Skin of body (tissue), 2 donors: ENCODE data around the gene C1S. TPM values are rescaled to one million over a fixed set of nuclear protein-coding genes. Genes with fewer than 3 reads are reported as not detected.
"Not testable (repeated sequence)": the region's sequence is repeated elsewhere in the genome, so short reads cannot be mapped to it uniquely, and the experiment has no call there.

Source experiments
- DNase-seq: peaks from one replicate; lab custom pipeline; 2025; lab: John Stamatoyannopoulos, UW
- total RNA-seq: library from RNA; depleted of rRNA; stranded (reverse); fragments of >200 nt; gene quantifications from one replicate; pipeline ENCODE4 v1.2.3, GENCODE V29; 2014

The C1S gene
- total RNA-seq, result 99.0 TPM

DNA sequence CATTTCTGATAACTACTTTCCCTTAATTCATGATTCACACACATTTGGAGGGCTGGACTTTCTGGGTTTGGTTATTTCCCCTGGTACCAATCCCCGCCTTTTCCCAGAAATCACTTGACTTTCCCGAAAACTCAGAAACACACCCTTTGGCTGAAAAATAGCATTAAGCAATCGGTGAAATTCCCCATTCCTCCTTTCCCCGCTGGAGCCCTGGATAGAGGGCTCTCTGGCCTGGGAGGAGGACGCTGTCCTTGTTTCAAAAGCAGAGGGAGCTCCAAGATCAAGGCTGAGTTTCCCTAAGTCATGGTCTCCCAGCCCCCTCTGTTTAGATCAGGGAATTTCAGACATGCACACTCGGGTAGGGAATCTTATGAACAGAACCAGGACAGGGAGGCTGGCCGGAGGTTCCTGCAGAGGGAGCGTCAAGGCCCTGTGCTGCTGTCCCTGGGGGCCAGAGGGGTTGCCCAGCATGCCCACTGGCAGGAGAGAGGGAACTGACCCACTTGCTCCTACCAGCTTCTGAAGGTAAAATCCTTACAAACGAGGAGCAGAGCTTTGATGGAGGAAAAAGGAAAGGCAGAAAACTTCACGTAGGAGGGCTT, at the start of gene C1S:
TSS of gene C1S (plus strand) at position 366 of the 602 bp plus-strand sequence. CDS start 1,195 bp downstream, outside the sequence.
- peak; percentile 91 for DNase-seq

DNA sequence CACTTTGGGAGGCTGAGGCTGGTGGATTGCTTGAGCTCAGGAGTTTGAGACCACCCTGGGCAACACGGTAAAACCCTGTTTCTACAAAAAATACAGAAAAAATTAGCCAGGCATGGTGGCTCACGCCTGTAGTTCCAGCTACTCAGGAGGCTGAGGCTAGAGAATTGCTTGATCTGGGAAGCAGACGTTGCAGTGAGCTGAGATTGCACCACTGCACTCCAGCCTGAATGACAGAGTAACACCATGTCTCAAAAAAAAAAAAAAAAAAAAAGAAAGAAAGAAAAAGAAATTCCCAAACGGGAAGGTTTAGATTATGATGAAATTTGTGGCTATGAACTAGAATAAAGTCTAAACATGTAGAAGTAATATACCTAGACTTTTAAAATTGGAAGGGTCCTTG, 49.1 kb upstream of the C1S start:
- not testable (repeated sequence) for DNase-seq

DNA sequence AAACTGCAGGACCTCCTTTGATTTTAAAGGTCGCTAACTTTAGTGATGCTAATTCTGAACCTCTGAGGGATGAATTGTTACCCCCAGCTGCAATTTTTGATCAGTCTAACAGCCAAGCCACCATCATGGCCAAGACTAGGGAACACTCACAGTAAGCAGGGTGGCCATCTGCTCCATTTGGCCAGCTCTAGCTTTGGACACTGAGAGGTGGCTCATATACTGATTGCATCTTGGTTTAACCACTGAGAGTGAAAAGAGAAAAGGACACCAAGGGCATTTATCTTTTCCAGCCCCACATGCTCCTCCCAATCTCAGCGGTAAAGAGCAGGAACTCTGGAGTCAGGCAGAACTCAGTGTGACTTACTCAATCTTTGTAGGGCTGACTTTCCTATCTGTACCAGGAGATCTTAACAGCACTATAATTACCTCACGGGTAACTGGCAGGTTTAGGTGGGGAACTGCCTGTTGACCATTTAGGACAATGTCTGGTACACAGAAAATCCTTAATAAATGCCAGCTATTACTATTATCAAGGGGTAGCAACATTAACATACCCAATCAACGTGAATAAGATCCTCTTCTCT, 48.4 kb upstream of the C1S start:
- no peak for DNase-seq

DNA sequence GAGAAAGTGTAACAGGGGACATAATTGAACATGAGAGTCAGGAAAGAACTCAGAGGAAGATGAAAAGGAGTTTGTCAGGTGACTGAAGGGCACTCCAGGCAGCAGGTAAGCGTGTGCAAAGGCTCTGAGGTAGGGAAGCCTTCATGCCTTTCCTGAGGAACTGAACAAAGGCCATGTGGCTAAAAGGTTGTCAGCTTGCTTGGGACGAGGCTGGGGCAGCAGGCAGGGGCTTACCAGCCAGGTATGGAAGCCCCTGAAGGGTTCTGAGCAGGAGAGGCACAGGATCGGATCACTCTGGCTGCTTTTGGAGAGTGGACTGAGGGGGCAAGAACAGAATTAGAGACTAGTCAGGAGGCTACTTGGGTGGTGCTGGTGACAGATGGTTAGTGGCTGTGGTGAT, 47.4 kb upstream of the C1S start:
- DNase-seq, result no peak

DNA sequence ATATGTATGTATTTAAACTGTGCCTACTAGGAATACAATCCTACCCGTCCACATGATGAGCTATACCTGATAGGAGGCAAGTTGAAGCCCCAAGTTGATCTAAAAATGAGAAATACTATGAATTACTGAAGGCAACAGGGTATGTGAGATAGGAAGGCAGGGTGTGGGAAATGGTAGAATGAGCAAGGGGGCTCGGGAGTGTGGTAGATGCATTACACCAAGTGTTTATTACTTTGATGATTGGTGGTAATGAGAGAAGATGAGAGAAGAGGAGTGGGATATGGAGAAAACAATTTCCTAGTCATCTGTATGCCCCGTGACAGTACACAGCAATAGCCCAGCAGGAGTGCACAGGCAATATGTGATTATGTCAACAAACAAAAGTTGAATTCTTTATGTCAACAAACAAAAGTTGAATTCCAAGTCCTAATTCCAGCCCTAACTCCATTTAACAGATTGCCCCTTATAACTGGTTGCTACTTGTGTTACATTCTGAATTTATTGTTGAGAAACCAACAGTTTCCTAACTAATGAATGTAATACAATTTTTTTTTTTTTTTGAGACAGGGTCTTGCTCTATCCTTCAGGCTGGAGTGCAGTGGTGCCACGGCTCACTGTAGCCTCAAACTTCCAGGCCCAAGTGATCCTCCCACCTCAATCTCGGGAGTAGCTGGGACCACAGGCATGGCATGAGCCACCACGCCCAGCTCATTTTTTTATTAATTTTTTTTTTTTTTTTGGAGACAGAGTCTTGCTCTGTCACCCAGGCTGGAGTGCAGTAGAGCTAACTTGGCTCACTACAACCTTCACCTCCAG, 44.8 kb upstream of the C1S start:
- DNase-seq, result no peak

DNA sequence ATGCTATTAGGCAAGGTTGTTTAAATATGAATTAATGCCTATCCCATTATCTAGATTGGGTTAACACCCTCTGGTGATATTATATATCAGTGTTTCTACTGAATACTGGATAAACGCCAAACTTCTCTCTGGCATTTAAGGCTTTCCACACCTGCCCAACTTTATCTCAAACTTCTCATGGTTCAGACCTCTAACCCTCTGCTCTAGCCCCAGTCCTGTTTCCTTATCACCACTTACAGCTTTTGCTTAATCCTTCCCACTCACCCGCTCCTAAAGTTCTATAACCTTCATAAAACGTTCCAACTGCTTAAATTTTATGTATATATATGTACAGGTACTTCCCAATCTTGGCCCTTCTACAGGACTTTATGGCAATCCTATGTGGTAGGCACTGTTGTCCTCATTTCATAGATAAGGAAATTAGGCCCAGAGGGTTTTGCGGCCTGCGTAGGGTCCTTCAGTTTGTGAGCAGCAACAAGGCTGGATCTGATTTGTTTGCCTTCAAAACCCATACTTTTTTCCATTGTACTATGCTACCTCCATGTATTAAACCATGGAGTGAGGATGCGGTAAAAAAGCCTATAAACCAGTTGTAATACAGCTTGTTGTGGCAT, 43.5 kb upstream of the C1S start:
- DNase-seq, result no peak

DNA sequence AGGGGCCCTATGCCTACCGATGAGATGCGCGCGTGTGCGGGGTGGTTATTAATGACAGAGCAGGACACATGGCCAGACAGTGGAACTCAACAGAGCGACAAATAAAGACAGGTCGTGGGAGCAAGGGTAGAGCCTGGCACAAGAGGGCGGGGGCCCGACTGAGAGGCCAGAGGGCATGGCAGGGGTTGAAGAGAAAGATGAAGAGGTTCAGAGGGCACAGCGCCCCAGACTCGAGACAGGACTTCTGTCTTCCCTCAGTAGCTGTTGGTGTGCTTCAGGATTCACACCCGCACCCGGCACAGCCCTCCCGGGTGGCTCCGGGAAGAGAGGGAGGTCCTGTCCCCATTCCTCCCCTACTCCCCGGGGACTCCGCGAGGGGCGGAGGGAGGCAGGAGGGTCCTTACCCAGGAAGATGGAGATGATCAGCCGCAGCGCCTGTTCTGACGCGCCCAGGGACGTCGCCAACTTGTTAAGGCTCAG, 42.6 kb upstream of the C1S start:
- DNase-seq, result no peak

DNA sequence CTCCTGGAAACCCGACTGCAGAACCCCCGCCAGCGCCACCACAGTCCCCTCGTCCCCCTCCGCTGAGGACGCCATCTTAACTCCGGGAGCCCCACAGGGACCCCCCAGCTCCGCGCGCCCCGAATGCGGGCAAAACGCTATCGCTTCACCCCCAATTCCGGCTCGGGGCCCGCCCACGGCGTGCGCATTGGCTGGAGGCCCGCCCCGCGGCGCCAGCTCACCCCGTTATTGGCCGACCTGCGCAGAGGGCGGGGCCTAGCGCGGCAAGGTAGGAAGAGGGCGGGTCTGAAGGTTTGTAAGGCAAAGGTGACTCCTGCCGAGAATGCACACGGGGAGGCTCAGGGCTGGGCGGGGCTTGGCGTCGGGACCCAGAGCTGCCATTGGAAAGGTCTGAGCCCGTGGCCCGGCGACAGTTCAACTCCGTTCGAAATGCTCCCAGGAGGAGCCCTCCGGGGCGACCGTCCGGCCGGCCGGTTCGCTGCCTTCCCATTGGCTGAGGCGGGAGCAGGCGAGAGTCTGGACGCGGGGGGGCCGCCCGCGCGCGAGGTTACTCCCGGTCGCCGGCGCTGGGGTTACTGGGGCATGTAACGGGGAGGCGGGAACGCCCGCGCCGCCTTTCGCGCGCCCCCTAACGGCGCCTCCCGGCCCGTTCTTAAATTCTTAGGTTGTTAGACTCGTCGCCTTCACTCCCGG, 42.0 kb upstream of the C1S start, which contains the start of gene LPCAT3:
TSS of gene LPCAT3 (minus strand) at position 127 of the 693 bp plus-strand sequence. CDS start at position 75, 52 bp downstream.
- DNase-seq, result peak; percentile 92

DNA sequence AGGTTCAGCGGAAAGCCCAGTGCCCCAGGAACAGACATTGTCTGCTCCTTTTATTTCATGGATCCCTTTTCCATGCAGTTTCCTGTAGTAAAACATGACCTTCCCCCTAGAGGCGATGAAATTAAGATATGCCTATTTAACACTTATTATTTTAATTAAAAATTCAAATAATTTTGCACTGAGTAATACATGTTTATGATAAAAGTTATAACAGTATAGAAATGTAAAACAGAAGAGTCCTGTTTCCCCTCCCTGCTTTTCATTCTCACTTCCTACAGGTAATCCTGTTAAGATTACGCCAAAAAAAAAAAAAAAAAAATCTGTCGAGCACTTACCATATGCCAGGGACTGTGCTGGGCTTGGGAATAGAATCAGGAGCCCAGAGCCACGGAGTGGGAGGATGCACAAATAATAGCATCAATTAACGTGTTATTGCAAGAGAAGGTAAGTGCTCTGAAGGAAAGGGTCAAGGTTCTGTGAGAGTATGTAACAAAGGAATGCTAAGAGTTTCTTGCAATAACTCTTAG, 41.4 kb upstream of the C1S start:
- no peak for DNase-seq

DNA sequence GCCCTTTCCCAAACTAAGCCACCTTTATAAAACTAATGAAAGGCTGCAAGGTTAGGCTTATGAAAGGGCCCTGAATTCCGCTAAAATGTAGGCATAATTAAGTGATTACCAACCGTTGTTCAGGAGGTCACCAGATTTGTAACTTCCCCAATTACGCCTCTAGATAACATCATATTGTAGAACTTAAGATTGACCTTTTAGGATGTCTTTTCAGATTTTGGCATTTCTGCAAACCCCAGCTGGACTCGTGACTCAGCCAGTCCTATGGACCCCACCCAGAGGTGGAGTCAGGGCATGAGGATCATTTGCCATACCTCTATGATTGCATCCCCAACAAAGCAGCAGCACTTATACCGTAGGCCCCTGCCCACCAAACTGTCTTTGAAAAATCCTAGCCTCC, 38.6 kb upstream of the C1S start:
- no peak for DNase-seq

DNA sequence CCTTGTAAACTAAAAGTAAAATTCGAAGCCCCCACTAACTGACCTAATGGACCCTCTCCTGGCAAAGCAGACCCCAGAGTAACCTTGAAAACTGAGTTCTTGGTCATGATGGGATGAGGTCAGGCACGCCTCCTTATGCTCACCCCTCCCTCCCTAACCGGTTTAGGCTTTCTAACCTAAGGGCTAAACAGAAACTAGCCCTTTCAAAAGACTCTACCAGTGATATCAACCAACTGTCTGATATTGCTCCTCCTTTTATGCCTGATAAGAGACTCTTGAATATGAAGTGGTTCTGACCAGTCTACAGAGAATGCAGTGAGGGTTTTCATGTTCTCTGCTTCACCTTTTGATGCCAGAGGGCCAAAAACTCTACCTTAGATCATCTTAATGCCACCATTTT, 37.4 kb upstream of the C1S start:
- DNase-seq, result no peak

DNA sequence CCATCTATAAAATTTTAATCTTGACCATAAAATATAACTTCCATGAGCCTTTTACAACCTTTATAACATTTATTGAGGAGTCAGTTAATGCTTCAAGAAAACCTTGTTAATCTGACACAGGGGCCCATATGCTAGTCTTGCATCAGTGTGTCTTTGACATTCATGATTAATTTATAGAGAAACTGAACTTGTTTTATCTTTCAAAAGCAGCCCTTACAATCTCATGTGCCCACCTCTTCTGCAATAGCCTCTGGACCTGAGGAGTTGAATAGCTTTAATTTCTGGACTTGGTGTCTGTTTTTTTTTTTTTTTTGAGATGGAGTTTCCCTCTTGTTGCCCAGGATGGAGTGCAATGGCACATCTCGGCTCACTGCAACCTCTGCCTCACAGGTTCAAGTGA, 33.7 kb upstream of the C1S start:
- no peak for DNase-seq

DNA sequence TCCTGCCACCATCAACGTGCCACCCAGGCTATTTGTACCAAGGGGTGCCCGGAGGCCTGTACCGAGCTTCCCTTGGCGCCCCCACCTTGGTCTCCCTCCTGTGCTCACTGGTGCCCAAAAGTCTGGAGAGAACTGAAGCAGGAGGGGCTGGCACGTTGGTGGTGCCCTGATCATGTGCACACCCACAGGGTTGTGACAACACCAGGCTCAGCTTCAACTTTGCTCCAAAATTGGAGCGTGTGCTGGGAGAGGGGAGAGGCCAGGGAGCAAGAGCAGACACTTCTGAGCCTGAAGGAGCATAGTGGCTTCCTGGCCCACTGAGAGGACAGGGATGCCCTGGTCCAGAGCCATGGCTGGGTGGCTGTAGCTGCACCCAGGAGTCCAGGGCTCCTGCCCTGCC, 29.2 kb upstream of the C1S start:
- DNase-seq, result no peak

DNA sequence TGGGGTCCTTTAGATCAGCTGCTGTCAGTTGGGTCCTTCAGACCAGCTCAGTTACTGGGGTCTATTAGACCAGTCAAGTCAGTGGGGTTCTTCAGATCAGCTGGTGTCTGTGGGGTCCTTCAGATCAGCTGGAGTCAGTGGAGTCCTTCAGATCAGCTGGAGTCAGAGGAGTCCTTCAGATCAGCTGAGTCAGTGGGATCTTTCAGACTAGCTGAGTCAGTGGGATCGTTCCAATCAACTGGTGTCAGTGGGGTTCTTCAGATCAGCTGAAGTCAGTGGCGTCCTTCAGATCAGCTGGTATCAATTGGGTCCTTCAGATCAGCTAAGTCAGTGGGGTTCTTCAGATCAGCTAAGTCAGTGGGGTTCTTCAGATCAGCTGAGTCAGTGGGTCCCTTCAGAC, 27.5 kb upstream of the C1S start:
- DNase-seq, result no peak

DNA sequence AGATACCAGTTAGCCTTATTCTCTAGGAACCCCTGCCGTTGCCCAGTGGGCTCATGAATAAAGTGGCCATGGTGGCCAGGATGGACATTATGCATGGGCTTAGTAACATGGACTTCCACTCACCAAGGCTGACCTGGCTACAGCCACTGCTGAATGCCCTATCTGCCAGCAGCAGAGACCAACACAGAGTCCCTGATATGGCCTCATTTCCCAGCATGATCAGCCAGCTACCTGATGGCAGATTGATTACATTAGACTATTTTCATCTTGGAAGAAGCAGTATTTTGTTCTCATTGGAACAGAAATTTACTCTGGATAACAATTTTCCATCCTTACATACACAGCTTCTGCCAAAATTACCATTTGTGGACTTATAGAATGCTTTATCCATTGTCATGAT, 26.1 kb upstream of the C1S start:
- DNase-seq, result no peak

DNA sequence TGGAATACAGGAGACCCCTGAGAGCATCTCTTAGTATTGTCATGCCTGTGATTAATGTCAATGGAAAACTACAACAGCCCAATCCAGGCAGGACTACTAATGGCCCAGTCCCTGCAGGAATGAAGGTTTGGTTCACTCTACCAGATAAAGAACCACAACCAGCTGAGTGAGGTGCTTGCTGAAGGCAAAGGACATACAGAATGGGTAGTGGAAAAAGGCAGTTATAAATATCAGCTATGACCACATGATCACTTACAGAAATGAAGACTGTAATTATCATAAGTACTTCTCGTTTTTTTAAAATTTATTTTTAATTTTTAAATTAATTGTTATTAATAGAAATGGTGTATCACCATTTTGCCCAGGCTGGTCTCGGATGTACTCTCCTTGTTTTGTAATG, 25.1 kb upstream of the C1S start:
- no peak for DNase-seq

DNA sequence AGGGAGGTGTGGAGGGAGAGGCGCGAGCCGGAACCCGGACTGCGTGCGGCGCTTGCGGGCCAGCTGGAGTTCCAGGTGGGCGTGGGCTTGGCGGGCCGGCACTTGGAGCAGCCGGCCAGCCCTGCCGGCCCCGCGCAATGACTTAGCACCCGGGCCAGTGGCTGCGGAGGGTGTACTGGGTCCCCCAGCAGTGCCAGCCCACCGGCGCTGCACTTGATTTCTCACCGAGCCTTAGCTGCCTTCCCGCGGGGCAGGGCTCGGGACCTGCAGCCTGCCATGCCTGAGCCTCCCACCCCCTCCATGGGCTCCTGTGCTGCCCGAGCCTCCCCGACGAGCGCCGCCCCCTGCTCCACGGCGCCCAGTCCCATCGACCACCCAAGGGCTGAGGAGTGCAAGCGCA, 23.1 kb upstream of the C1S start:
- DNase-seq, result not testable (repeated sequence)

DNA sequence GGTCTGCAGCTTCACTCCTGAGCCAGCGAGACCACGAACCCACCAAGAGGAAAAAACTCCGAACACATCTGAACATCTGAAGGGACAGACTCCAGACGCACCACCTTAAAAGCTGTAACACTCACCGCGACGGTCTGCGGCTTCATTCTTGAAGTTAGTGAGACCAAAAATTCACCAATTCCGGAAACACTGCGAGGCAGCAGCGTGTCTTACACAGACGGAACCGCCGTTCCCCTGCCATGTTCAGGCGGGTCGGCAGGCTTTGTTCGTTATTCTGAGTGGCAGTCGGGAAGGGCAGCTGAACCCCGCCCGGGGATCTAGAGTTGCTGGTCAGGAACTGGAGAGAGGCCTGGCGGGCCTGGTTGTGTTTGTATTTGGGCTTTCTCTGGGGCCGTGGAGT, 21.9 kb upstream of the C1S start:
- DNase-seq, result no peak

DNA sequence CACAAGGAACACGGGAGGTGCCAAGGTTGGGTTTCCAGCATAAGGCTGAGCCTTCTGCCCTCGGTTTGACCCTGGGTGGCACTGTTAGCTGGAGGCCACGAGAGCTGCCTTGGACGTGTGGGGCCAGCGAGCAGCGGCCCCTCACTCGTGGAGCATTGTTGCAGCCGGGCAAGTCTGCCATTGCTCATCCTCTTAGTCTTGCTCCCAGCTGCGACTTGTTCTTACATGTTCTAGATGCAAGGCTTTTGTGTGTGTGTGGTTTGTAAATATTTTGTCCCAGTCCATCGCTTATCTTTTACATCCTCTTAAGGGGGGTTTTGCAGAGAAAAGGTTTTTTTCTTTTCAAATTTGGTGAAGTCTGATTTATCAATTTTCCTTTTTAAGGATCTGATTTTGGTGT, 21.1 kb upstream of the C1S start:
- no peak for DNase-seq

DNA sequence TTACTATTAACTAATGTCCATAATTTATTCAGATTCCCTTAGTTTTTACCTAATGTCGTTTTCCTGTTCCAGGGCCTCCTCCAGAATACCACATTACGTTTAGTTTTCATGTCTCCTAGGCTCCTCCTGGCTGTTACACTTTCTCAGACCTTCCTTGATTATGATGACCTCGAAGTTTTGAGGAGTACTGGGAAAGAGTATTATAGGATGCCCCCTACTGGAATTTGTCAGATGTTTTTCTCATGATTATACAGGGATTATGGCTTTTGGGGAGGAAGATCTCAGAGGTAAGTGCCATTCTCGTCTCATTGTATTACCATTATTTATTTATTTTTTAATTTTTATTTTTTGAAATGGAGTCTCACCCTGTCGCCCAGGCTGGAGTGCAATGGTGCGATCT, 17.7 kb upstream of the C1S start:
- no peak for DNase-seq

DNA sequence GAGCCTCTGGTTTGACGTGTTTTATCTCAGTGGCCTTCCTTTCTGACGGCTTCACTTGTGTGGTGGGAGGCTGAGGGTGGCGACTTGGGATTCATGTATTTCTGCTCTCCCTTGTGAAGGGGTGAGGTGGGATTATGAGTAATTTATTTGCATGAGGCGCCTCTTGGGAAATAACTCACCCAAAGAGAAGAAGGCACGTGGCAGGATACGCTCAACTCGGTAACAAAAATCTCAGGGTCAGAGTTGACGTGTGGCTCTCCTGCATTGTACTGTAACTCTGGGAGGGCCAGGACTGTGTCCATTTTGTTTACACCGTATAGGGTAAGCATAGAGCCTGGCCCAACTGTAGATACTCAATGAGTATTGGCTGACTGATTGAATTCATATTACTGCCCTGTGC, 14.6 kb upstream of the C1S start:
- DNase-seq, result no peak
